GM19099 (cell line): Measurements from ENCODE around the gene COL23A1.
A peak's percentile ranks its signal among the peaks of the same experiment; 100 is the strongest.

ENCODE experiments used
- POLR2A ChIP-seq: IDR thresholded peaks from 3 replicates; pipeline ENCODE4 v1.6.1; 2011; ENCODE audit warnings: low read depth; ENCODE audit not compliant: insufficient read length; ENCODE audit errors: extremely low read depth

Gene COL23A1

GRCh38 chr5:178204182-178204934, 385.8 kb downstream of the COL23A1 start, which contains the start of gene HNRNPAB:
Gene HNRNPAB, plus strand, starts transcription at chr5:178204533. Its CDS starts 305 bp downstream, at chr5:178204838.
- TF ChIP-seq POLR2A, result peak; percentile 100

GRCh38 chr5:178203670-178204181, 386.5 kb downstream of the COL23A1 start:
- no peak for TF ChIP-seq POLR2A

- TF ChIP-seq POLR2A, result no peak
These were observed 387.7 kb downstream of the COL23A1 start for GRCh38 chr5:178202541-178202940.

GRCh38 chr5:178201927-178202235, 388.3 kb downstream of the COL23A1 start:
- TF ChIP-seq POLR2A, result no peak

- no peak for TF ChIP-seq POLR2A
These were observed 388.8 kb downstream of the COL23A1 start for GRCh38 chr5:178201221-178201926.

- no peak for TF ChIP-seq POLR2A
These were observed 390.4 kb downstream of the COL23A1 start for GRCh38 chr5:178199581-178200434.

- no peak for TF ChIP-seq POLR2A
These were observed 391.5 kb downstream of the COL23A1 start for GRCh38 chr5:178198706-178199105.

- no peak for TF ChIP-seq POLR2A
These were observed 393.2 kb downstream of the COL23A1 start for GRCh38 chr5:178196986-178197385.

GRCh38 chr5:178196281-178196812, 393.8 kb downstream of the COL23A1 start:
- TF ChIP-seq POLR2A, result no peak

- TF ChIP-seq POLR2A, result no peak
These were observed 396.2 kb downstream of the COL23A1 start for GRCh38 chr5:178194026-178194425.

GRCh38 chr5:178193251-178193809, 396.9 kb downstream of the COL23A1 start:
- TF ChIP-seq POLR2A, result no peak

GRCh38 chr5:178192787-178193186, 397.4 kb downstream of the COL23A1 start:
- TF ChIP-seq POLR2A, result no peak

- no peak for TF ChIP-seq POLR2A
These were observed 397.9 kb downstream of the COL23A1 start for GRCh38 chr5:178192244-178192643.

GRCh38 chr5:178191661-178192060, 398.5 kb downstream of the COL23A1 start:
- TF ChIP-seq POLR2A, result no peak

GRCh38 chr5:178189433-178189832, 400.8 kb downstream of the COL23A1 start:
- no peak for TF ChIP-seq POLR2A
